WTC11 (cell line): Measurements from ENCODE around the gene ZNF587. TPM values are rescaled to one million over a fixed set of nuclear protein-coding genes. Genes with fewer than 3 reads are reported as not detected.

Source experiments
- ATAC-seq: fragments of 200-7000 bp; cut with Tn5 transposase; 2 replicates; pipeline ENCODE4 v1.10.0; 2021; ENCODE audit warnings: mild to moderate bottlenecking, moderate library complexity
- CTCF ChIA-PET: fragments of 300-600 bp; sonication (Branson Sonifier 250); formaldehyde crosslinking; loops from one replicate; lab custom pipeline; 2021; ENCODE audit warnings: antibody characterized with exemption; lab: Charles Lee
- POLR2A ChIA-PET: fragments of 350-600 bp; sonication (Branson Sonifier 250); formaldehyde crosslinking; loops from one replicate; lab custom pipeline; 2021; ENCODE audit warnings: antibody characterized with exemption; lab: Charles Lee
- DNase-seq: peaks from one replicate; pipeline ENCODE4 v3.0.0; 2021; ENCODE audit warnings: low spot score
- H3K27ac Mint-ChIP-seq: 2 replicates; pipeline ENCODE4 v1.8.0; 2021; ENCODE audit warnings: mixed read lengths
- H3K27me3 Mint-ChIP-seq: 2 replicates; pipeline ENCODE4 v1.8.0; 2021; ENCODE audit warnings: low read depth, mild to moderate bottlenecking, moderate library complexity, mixed read lengths
- H3K36me3 Mint-ChIP-seq: 2 replicates; pipeline ENCODE4 v1.8.0; 2021; ENCODE audit warnings: mixed read lengths
- H3K4me1 Mint-ChIP-seq: 2 replicates; pipeline ENCODE4 v1.8.0; 2022; ENCODE audit warnings: mixed read lengths
- H3K4me3 Mint-ChIP-seq: 2 replicates; pipeline ENCODE4 v1.8.0; 2021; ENCODE audit warnings: mild to moderate bottlenecking, moderate library complexity, mixed read lengths
- H3K9me3 Mint-ChIP-seq: 2 replicates; pipeline ENCODE4 v1.8.0; 2021; ENCODE audit warnings: mixed read lengths
- EMX1 ChIP-seq: fragments of 250-450 bp; sonication (Bioruptor Pico); IDR thresholded peaks from 2 replicates; pipeline ENCODE4 v1.8.0; 2021; ENCODE audit warnings: mild to moderate bottlenecking
- GABPB1 ChIP-seq: sonication (generic); formaldehyde crosslinking; IDR thresholded peaks from 2 replicates; pipeline ENCODE4 v1.8.1; 2023; ENCODE audit warnings: mild to moderate bottlenecking, missing genetic modification reagents
- GRHL2 ChIP-seq: fragments of 250-450 bp; sonication (Bioruptor Pico); IDR thresholded peaks from 2 replicates; pipeline ENCODE4 v1.8.0; 2022; ENCODE audit warnings: mild to moderate bottlenecking, moderate library complexity; ENCODE audit not compliant: insufficient replicate concordance, severe bottlenecking
- KAT7 ChIP-seq: sonication (generic); formaldehyde crosslinking; IDR thresholded peaks from 2 replicates; pipeline ENCODE4 v1.8.1; 2023; ENCODE audit warnings: missing genetic modification reagents, mild to moderate bottlenecking, borderline replicate concordance
- NFE2L1 ChIP-seq: sonication (generic); formaldehyde crosslinking; IDR thresholded peaks from 2 replicates; pipeline ENCODE4 v1.8.1; 2023; ENCODE audit warnings: missing genetic modification reagents
- NFYB ChIP-seq: sonication (generic); formaldehyde crosslinking; conservative IDR thresholded peaks from 2 replicates; pipeline ENCODE4 v1.8.0; 2022; ENCODE audit warnings: low read depth, missing genetic modification reagents
- NR2C2 ChIP-seq: sonication (generic); formaldehyde crosslinking; IDR thresholded peaks from 2 replicates; pipeline ENCODE4 v1.8.0; 2022; ENCODE audit warnings: mild to moderate bottlenecking, missing genetic modification reagents
- NR3C1 ChIP-seq: sonication (generic); formaldehyde crosslinking; conservative IDR thresholded peaks from 2 replicates; pipeline ENCODE4 v1.8.1; 2023; ENCODE audit warnings: low read depth, mild to moderate bottlenecking, missing genetic modification reagents
- RORB ChIP-seq: fragments of 250-450 bp; sonication (Bioruptor Pico); IDR thresholded peaks from 2 replicates; pipeline ENCODE4 v1.9.0; 2021; ENCODE audit warnings: mild to moderate bottlenecking
- SOX15 ChIP-seq: fragments of 250-450 bp; sonication (Bioruptor Pico); IDR thresholded peaks from 2 replicates; pipeline ENCODE4 v1.9.0; 2021; ENCODE audit warnings: mild to moderate bottlenecking
- TEAD4 ChIP-seq: sonication (generic); formaldehyde crosslinking; IDR thresholded peaks from 2 replicates; pipeline ENCODE4 v1.8.0; 2022; ENCODE audit warnings: mild to moderate bottlenecking, missing genetic modification reagents
- TP53 ChIP-seq: sonication (generic); formaldehyde crosslinking; IDR thresholded peaks from 2 replicates; pipeline ENCODE4 v1.8.1; 2023; ENCODE audit warnings: mild to moderate bottlenecking, missing genetic modification reagents
- ZNF121 ChIP-seq: sonication (generic); formaldehyde crosslinking; IDR thresholded peaks from 2 replicates; pipeline ENCODE4 v1.8.0; 2023; ENCODE audit warnings: missing genetic modification reagents
- ZNF423 ChIP-seq: fragments of 250-450 bp; sonication (Bioruptor Pico); IDR thresholded peaks from 2 replicates; pipeline ENCODE4 v2.1.2; 2022; ENCODE audit warnings: mild to moderate bottlenecking, moderate library complexity
- ZNF671 ChIP-seq: fragments of 250-450 bp; sonication (Bioruptor Pico); IDR thresholded peaks from 2 replicates; pipeline ENCODE4 v1.8.0; 2021; ENCODE audit warnings: mild to moderate bottlenecking
- total RNA-seq: library from RNA; stranded (reverse); gene quantifications from 3 replicates; pipeline ENCODE4 v1.2.3, GENCODE V29; 2021
- TF ChIP-seq, protein P1 (sequence below): fragments of 250-450 bp; sonication (Bioruptor Pico); IDR thresholded peaks from 2 replicates; pipeline ENCODE4 v1.9.0; 2021; ENCODE audit warnings: moderate library complexity, mild to moderate bottlenecking, inconsistent platforms, borderline replicate concordance
- TF ChIP-seq, protein P2 (sequence below): sonication (generic); formaldehyde crosslinking; conservative IDR thresholded peaks from 2 replicates; pipeline ENCODE4 v1.8.1; 2023; ENCODE audit warnings: mild to moderate bottlenecking, low read depth, missing genetic modification reagents, moderate library complexity
- TF ChIP-seq, protein P3 (sequence below): sonication (generic); formaldehyde crosslinking; IDR thresholded peaks from 2 replicates; pipeline ENCODE4 v1.8.1; 2023; ENCODE audit warnings: mild to moderate bottlenecking, missing genetic modification reagents, moderate library complexity
- TF ChIP-seq, protein P4 (sequence below): sonication (generic); formaldehyde crosslinking; IDR thresholded peaks from 2 replicates; pipeline ENCODE4 v1.8.1; 2022; ENCODE audit warnings: low read depth, missing genetic modification reagents, borderline replicate concordance
- TF ChIP-seq, protein P5 (sequence below): fragments of 200-600 bp; IDR thresholded peaks from 2 replicates; pipeline ENCODE4 v1.8.0; 2022; ENCODE audit warnings: antibody characterized with exemption
- TF ChIP-seq, protein P6 (sequence below): sonication (generic); formaldehyde crosslinking; IDR thresholded peaks from 2 replicates; pipeline ENCODE4 v1.8.0; 2023; ENCODE audit warnings: missing genetic modification reagents
- TF ChIP-seq, protein P7 (sequence below): fragments of 250-450 bp; sonication (Bioruptor Pico); IDR thresholded peaks from 2 replicates; pipeline ENCODE4 v1.9.0; 2021; ENCODE audit warnings: mild to moderate bottlenecking
- TF ChIP-seq, protein P8 (sequence below): sonication (generic); formaldehyde crosslinking; IDR thresholded peaks from 2 replicates; pipeline ENCODE4 v1.8.1; 2023; ENCODE audit warnings: mild to moderate bottlenecking, missing genetic modification reagents, moderate library complexity

ZNF587 gene
- total RNA-seq, 1 experiment from 2014 or later: 57.0 TPM

DNA sequence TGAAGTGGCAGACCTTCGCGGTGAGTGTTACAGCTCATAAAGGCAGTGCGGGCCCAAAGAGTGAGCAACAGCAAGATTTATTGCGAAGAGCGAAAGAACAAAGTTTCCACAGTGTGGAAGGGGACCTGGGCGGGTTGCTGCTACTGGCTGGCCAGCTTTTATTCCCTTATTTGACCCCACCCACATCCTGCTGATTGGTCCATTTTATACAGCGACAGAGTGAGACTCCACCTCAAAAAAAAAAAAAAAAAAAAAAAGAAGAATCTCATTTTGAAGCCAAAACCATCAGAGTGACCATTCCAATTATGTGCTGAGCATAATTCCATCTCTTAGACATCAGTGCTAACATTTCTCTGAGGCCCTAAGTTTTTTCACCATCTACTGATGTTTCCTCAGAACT lies 33.0 kb upstream of the ZNF587 start:
- Mint-ChIP-seq H3K27me3 (no peaks in the 10 kb centered on the region), H3K4me3 (no peak overlapping the region), H3K4me1 (peaks cover 49% of the 10 kb centered on the region), H3K9me3 (no peaks in the 10 kb centered on the region), H3K27ac (peak overlapping the region; percentile 82; the same call in 1 of the 2 replicates), H3K36me3 (peaks cover 16% of the 10 kb centered on the region)
- TF ChIP-seq ZNF671 (CRISPR knock-in tag) (no peak), RORB (no peak), EMX1 (CRISPR knock-in tag) (no peak), SOX15 (CRISPR knock-in tag) (no peak), NR2C2 (CRISPR knock-in tag) (no peak), NFYB (CRISPR knock-in tag) (peak; percentile 49)
- ChIA-PET POLR2A (interaction anchor here (0.7 kb wide), 1 partner anchor 119 kb away, joined by 6 read pairs; no protein-coding TSS in a partner anchor), CTCF (interaction anchor here (0.7 kb wide), 1 partner anchor 16 kb away, joined by 4 read pairs; no protein-coding TSS in a partner anchor)
- DNase-seq: no peak
- ATAC-seq: no peak

DNA sequence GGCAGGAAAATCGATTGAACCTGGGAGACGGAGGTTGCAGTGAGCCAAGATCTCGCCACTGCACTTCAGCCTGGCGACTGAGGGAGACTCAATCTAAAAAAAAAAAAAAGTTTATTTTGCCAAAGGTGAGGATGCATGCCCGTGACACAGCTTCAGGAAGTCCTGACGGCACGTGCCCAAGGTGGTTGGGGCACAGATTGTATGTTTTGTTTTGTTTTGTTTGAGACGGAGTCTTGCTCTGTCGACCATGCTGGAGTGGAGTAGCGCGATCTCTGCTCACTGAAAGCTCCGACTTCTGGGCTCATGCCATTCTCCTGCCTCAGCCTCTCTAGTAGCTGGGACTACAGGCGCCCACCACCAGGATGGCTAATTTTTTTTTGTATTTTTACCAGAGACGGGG lies 31.7 kb upstream of the ZNF587 start:
- peak overlapping the region; percentile 97 for H3K4me3 Mint-ChIP-seq
- H3K9me3 Mint-ChIP-seq: no peaks in the 10 kb centered on the region
- no peaks in the 10 kb centered on the region for H3K27me3 Mint-ChIP-seq
- ATAC-seq (no peak), DNase-seq (no peak)
- H3K27ac Mint-ChIP-seq: peak overlapping the region; percentile 96
- ChIA-PET POLR2A (interaction anchor here (2.3 kb wide), 1 partner anchor 49 kb away, joined by 7 read pairs; the partner anchor contains the start of gene ZNF586), CTCF (interaction anchor here (2.0 to 2.6 kb wide), 2 partner anchors 12 to 13 kb away, joined by 7 to 12 read pairs; partner anchors contain the start of gene ZNF587B)
- H3K36me3 Mint-ChIP-seq: peaks cover 13% of the 10 kb centered on the region
- peaks cover 56% of the 10 kb centered on the region for H3K4me1 Mint-ChIP-seq
- TF ChIP-seq, protein P1, sequence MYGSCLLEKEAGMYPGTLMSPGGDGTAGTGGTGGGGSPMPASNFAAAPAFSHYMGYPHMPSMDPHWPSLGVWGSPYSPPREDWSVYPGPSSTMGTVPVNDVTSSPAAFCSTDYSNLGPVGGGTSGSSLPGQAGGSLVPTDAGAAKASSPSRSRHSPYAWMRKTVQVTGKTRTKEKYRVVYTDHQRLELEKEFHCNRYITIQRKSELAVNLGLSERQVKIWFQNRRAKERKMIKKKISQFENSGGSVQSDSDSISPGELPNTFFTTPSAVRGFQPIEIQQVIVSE (CRISPR knock-in tag): no peak
- TF ChIP-seq TP53 (CRISPR knock-in tag) (no peak), KAT7 (no peak), GABPB1 (CRISPR knock-in tag) (no peak), GRHL2 (CRISPR knock-in tag) (no peak), NFE2L1 (no peak), NR3C1 (no peak), TEAD4 (CRISPR knock-in tag) (no peak), ZNF423 (CRISPR knock-in tag) (no peak), ZNF121 (CRISPR knock-in tag) (no peak)
- TF ChIP-seq, protein P2, sequence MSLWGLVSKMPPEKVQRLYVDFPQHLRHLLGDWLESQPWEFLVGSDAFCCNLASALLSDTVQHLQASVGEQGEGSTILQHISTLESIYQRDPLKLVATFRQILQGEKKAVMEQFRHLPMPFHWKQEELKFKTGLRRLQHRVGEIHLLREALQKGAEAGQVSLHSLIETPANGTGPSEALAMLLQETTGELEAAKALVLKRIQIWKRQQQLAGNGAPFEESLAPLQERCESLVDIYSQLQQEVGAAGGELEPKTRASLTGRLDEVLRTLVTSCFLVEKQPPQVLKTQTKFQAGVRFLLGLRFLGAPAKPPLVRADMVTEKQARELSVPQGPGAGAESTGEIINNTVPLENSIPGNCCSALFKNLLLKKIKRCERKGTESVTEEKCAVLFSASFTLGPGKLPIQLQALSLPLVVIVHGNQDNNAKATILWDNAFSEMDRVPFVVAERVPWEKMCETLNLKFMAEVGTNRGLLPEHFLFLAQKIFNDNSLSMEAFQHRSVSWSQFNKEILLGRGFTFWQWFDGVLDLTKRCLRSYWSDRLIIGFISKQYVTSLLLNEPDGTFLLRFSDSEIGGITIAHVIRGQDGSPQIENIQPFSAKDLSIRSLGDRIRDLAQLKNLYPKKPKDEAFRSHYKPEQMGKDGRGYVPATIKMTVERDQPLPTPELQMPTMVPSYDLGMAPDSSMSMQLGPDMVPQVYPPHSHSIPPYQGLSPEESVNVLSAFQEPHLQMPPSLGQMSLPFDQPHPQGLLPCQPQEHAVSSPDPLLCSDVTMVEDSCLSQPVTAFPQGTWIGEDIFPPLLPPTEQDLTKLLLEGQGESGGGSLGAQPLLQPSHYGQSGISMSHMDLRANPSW (CRISPR knock-in tag): no peak
- TF ChIP-seq, protein P3, sequence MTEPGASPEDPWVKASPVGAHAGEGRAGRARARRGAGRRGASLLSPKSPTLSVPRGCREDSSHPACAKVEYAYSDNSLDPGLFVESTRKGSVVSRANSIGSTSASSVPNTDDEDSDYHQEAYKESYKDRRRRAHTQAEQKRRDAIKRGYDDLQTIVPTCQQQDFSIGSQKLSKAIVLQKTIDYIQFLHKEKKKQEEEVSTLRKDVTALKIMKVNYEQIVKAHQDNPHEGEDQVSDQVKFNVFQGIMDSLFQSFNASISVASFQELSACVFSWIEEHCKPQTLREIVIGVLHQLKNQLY: no peak
- TF ChIP-seq, protein P4, sequence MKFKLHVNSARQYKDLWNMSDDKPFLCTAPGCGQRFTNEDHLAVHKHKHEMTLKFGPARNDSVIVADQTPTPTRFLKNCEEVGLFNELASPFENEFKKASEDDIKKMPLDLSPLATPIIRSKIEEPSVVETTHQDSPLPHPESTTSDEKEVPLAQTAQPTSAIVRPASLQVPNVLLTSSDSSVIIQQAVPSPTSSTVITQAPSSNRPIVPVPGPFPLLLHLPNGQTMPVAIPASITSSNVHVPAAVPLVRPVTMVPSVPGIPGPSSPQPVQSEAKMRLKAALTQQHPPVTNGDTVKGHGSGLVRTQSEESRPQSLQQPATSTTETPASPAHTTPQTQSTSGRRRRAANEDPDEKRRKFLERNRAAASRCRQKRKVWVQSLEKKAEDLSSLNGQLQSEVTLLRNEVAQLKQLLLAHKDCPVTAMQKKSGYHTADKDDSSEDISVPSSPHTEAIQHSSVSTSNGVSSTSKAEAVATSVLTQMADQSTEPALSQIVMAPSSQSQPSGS (CRISPR knock-in tag): no peak
- TF ChIP-seq, protein P5, sequence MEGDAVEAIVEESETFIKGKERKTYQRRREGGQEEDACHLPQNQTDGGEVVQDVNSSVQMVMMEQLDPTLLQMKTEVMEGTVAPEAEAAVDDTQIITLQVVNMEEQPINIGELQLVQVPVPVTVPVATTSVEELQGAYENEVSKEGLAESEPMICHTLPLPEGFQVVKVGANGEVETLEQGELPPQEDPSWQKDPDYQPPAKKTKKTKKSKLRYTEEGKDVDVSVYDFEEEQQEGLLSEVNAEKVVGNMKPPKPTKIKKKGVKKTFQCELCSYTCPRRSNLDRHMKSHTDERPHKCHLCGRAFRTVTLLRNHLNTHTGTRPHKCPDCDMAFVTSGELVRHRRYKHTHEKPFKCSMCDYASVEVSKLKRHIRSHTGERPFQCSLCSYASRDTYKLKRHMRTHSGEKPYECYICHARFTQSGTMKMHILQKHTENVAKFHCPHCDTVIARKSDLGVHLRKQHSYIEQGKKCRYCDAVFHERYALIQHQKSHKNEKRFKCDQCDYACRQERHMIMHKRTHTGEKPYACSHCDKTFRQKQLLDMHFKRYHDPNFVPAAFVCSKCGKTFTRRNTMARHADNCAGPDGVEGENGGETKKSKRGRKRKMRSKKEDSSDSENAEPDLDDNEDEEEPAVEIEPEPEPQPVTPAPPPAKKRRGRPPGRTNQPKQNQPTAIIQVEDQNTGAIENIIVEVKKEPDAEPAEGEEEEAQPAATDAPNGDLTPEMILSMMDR: no peak
- TF ChIP-seq, protein P6, sequence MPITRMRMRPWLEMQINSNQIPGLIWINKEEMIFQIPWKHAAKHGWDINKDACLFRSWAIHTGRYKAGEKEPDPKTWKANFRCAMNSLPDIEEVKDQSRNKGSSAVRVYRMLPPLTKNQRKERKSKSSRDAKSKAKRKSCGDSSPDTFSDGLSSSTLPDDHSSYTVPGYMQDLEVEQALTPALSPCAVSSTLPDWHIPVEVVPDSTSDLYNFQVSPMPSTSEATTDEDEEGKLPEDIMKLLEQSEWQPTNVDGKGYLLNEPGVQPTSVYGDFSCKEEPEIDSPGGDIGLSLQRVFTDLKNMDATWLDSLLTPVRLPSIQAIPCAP: no peak
- TF ChIP-seq, protein P7, sequence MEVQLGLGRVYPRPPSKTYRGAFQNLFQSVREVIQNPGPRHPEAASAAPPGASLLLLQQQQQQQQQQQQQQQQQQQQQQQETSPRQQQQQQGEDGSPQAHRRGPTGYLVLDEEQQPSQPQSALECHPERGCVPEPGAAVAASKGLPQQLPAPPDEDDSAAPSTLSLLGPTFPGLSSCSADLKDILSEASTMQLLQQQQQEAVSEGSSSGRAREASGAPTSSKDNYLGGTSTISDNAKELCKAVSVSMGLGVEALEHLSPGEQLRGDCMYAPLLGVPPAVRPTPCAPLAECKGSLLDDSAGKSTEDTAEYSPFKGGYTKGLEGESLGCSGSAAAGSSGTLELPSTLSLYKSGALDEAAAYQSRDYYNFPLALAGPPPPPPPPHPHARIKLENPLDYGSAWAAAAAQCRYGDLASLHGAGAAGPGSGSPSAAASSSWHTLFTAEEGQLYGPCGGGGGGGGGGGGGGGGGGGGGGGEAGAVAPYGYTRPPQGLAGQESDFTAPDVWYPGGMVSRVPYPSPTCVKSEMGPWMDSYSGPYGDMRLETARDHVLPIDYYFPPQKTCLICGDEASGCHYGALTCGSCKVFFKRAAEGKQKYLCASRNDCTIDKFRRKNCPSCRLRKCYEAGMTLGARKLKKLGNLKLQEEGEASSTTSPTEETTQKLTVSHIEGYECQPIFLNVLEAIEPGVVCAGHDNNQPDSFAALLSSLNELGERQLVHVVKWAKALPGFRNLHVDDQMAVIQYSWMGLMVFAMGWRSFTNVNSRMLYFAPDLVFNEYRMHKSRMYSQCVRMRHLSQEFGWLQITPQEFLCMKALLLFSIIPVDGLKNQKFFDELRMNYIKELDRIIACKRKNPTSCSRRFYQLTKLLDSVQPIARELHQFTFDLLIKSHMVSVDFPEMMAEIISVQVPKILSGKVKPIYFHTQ (CRISPR knock-in tag): no peak
- TF ChIP-seq, protein P8, sequence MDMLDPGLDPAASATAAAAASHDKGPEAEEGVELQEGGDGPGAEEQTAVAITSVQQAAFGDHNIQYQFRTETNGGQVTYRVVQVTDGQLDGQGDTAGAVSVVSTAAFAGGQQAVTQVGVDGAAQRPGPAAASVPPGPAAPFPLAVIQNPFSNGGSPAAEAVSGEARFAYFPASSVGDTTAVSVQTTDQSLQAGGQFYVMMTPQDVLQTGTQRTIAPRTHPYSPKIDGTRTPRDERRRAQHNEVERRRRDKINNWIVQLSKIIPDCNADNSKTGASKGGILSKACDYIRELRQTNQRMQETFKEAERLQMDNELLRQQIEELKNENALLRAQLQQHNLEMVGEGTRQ (CRISPR knock-in tag): no peak
